Fibroblast of the aortic adventitia (primary cell): Measurements from ENCODE around the gene ZSCAN25. TPM values are rescaled to one million over a fixed set of nuclear protein-coding genes. Genes with fewer than 3 reads are reported as not detected.

Experiments
- DNase-seq: peaks from one replicate; pipeline ENCODE4 v3.0.0-alpha.2; 2010; ENCODE audit warnings: low read depth
- H3K4me3 ChIP-seq: 2 replicates; pipeline ENCODE4 v1.5.1; 2011; ENCODE audit warnings: low read depth, mild to moderate bottlenecking, control low read depth, low read length, moderate library complexity
- total RNA-seq: library from RNA; depleted of rRNA; stranded (reverse); fragments of >200 nt; gene quantifications from 2 replicates; pipeline ENCODE4 v1.2.3, GENCODE V29; 2012; ENCODE audit warnings: low replicate concordance
- TF ChIP-seq, protein P1 (sequence below): IDR thresholded peaks from 2 replicates; pipeline ENCODE4 v1.5.1; 2011; ENCODE audit warnings: mild to moderate bottlenecking, low read length, control low read depth, inconsistent platforms; ENCODE audit not compliant: insufficient read depth

ZSCAN25 gene
- total RNA-seq, 1 donor, result 8.1 TPM

GRCh38 chr7:99665312-99666012 is 48.7 kb downstream of the ZSCAN25 start:
- DNase-seq, result no peak
- TF ChIP-seq, protein P1, sequence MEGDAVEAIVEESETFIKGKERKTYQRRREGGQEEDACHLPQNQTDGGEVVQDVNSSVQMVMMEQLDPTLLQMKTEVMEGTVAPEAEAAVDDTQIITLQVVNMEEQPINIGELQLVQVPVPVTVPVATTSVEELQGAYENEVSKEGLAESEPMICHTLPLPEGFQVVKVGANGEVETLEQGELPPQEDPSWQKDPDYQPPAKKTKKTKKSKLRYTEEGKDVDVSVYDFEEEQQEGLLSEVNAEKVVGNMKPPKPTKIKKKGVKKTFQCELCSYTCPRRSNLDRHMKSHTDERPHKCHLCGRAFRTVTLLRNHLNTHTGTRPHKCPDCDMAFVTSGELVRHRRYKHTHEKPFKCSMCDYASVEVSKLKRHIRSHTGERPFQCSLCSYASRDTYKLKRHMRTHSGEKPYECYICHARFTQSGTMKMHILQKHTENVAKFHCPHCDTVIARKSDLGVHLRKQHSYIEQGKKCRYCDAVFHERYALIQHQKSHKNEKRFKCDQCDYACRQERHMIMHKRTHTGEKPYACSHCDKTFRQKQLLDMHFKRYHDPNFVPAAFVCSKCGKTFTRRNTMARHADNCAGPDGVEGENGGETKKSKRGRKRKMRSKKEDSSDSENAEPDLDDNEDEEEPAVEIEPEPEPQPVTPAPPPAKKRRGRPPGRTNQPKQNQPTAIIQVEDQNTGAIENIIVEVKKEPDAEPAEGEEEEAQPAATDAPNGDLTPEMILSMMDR, result no peak
- no peak overlapping the region for H3K4me3 ChIP-seq

GRCh38 chr7:99666013-99666395 is 49.3 kb downstream of the ZSCAN25 start:
- no peak for DNase-seq
- TF ChIP-seq, protein P1, result no peak
- no peak overlapping the region for H3K4me3 ChIP-seq

DNA sequence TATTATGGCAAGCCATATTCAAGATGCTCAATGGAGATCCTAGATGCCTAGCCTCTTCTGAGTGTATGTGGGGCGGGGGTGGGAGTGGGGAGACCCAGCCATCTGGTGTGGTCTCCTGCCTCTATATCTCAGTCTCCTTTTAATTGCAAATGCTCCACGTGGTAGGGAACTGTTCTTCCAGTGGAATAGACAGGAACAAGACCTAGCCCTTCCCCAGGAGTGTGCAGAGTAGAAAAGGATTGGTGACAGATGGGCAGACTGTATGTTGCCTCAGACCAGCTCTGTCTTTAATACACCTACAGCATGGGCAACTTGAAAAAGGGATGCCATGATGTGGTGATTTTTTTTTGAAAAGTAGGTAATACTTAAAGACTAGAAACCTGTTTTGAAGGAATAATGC is 50.4 kb downstream of the ZSCAN25 start:
- no peak overlapping the region for H3K4me3 ChIP-seq
- no peak for DNase-seq
- TF ChIP-seq, protein P1, result no peak

- TF ChIP-seq, protein P1, result no peak
- no peak overlapping the region for H3K4me3 ChIP-seq
- no peak for DNase-seq
These were observed 51.8 kb downstream of the ZSCAN25 start for GRCh38 chr7:99668541-99668940.

GRCh38 chr7:99669782-99670181 is 53.0 kb downstream of the ZSCAN25 start:
- DNase-seq, result no peak
- no peak overlapping the region for H3K4me3 ChIP-seq
- TF ChIP-seq, protein P1, result no peak

- TF ChIP-seq, protein P1, result no peak
- H3K4me3 ChIP-seq, result no peak overlapping the region
- DNase-seq, result no peak
These were observed 55.8 kb downstream of the ZSCAN25 start for GRCh38 chr7:99672573-99672972.
